NCI-H2196 (cell line): ENCODE data around the gene HSD17B3.
"Not testable (repeated sequence)": the region's sequence is repeated elsewhere in the genome, so short reads cannot be mapped to it uniquely, and the experiment has no call there.

Experiments used
- DNase-seq: peaks from one replicate; lab custom pipeline; 2025; ENCODE audit not compliant: unreplicated experiment; lab: John Stamatoyannopoulos, UW

Gene HSD17B3

GRCh38 chr9:96236854-96237550 is 65.0 kb downstream of the HSD17B3 start:
- no peak for DNase-seq

- not testable (repeated sequence) for DNase-seq
Measured at GRCh38 chr9:96236337-96236736, 65.6 kb downstream of the HSD17B3 start.

GRCh38 chr9:96232539-96233241 is 69.3 kb downstream of the HSD17B3 start:
- peak; percentile 49 for DNase-seq

GRCh38 chr9:96232164-96232538 is 69.8 kb downstream of the HSD17B3 start:
- DNase-seq: no peak

- DNase-seq: no peak
Measured at GRCh38 chr9:96230002-96230401, 72.0 kb downstream of the HSD17B3 start.

GRCh38 chr9:96222132-96222531 is 79.8 kb downstream of the HSD17B3 start:
- DNase-seq: no peak

GRCh38 chr9:96219900-96220257 is 82.1 kb downstream of the HSD17B3 start:
- no peak for DNase-seq

GRCh38 chr9:96219026-96219899 is 82.7 kb downstream of the HSD17B3 start:
- DNase-seq: peak; percentile 4

- peak; percentile 77 for DNase-seq
Measured at GRCh38 chr9:96217754-96218693, 84.0 kb downstream of the HSD17B3 start.

- DNase-seq: no peak
Measured at GRCh38 chr9:96217294-96217707, 84.7 kb downstream of the HSD17B3 start.

GRCh38 chr9:96216583-96216982 is 85.4 kb downstream of the HSD17B3 start:
- no peak for DNase-seq

GRCh38 chr9:96215841-96216240 is 86.1 kb downstream of the HSD17B3 start:
- no peak for DNase-seq

- DNase-seq: no peak
Measured at GRCh38 chr9:96214635-96215034, 87.3 kb downstream of the HSD17B3 start.

GRCh38 chr9:96209407-96210271 is 92.3 kb downstream of the HSD17B3 start:
- no peak for DNase-seq

- DNase-seq: no peak
Measured at GRCh38 chr9:96206156-96206751, 95.7 kb downstream of the HSD17B3 start.

- no peak for DNase-seq
Measured at GRCh38 chr9:96204853-96205252, 97.1 kb downstream of the HSD17B3 start.

- DNase-seq: no peak
Measured at GRCh38 chr9:96203867-96204501, 98.0 kb downstream of the HSD17B3 start.

GRCh38 chr9:96202971-96203780 is 98.8 kb downstream of the HSD17B3 start:
- DNase-seq: no peak
